AG20443 (cell line): Measurements from ENCODE around the gene NRXN3.

ENCODE experiments used
- DNase-seq: peaks from one replicate; pipeline ENCODE4 v3.0.0; 2012; ENCODE audit warnings: low spot score, mixed read lengths

The NRXN3 gene

GRCh38 chr14:79698298-79698711, 1528.1 kb downstream of the NRXN3 start:
- no peak for DNase-seq

GRCh38 chr14:79699206-79699605, 1529.0 kb downstream of the NRXN3 start:
- DNase-seq = no peak

DNA sequence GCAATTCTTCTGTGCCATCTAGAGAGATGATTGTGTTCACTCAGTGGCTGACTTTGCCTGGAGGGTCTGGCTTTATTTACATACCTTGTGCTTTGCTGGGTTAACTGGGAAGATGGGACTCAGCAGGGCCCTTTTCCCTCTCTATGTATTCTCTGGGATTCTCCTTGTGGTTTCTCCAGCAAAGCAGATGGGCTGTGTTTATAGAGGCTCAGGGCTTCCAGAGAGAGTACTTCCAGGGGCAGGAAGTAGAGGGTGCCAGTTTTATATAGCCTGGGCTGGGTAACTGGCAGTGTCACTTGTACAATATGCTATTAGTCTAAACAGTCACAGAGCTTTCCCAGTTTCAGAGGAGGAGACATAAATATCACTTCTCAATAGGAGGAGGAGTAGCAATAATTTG, 1531.2 kb downstream of the NRXN3 start:
- no peak for DNase-seq

DNA sequence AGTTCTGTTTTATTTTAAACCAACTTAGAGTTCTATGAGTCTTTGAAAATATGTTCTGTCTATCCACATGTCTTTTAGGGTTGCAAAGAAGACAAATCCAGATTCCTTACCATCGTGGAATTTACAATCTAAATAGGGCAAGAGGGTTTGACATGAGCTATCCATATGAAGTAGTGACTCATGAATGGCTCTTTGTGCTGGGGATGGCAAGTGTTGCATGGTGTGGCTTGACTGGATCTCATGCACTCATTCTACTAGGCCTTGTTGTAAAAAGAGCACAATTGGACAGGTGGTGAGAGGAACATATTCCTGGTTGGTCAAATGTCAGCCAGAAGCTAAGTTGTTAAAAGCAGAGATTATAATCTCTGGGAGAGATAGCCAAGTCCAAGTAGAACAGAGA, 1532.0 kb downstream of the NRXN3 start:
- no peak for DNase-seq

DNA sequence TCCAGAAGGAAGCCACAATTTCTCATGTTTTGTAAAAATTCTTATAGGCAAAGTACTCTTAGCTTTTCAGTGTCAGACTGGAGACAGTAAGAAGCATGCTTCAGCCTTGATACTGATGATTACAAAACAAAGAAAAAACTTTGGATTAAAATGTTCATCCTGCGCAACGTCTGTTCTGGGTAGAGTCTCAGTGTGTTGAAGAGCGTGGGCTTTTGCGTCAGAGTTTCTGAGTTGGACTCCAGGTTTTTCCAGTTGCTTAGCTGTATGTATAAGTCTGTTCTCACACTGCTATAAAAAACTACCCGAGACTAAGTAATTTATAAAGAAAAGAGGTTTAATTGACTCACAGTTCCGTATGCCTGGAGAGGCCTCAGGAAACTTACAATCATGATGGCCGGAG, 1533.0 kb downstream of the NRXN3 start:
- DNase-seq = no peak

GRCh38 chr14:79704041-79704807, 1534.1 kb downstream of the NRXN3 start:
- DNase-seq = no peak

- DNase-seq = no peak
These were observed 1535.1 kb downstream of the NRXN3 start for GRCh38 chr14:79705126-79705894.

DNA sequence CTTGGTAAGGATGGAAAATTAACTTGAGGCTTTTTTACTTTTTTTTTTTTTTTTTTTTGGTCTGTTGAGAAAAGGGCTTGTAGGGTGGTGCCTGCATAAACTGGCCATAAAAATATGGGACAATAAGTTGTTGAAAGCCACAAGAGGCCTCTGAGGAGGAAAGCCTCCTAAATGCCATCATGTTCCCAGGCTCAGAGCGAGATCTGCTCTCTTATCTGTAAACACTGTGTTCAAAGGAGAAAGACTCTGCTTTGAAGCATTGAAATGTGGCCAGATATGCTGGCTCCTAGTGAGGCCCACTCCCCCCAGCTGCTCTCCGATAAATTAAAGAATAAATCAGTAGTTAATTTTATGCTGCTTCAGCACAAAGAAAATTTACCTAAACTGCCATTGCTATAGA, 1536.2 kb downstream of the NRXN3 start:
- DNase-seq = no peak

DNA sequence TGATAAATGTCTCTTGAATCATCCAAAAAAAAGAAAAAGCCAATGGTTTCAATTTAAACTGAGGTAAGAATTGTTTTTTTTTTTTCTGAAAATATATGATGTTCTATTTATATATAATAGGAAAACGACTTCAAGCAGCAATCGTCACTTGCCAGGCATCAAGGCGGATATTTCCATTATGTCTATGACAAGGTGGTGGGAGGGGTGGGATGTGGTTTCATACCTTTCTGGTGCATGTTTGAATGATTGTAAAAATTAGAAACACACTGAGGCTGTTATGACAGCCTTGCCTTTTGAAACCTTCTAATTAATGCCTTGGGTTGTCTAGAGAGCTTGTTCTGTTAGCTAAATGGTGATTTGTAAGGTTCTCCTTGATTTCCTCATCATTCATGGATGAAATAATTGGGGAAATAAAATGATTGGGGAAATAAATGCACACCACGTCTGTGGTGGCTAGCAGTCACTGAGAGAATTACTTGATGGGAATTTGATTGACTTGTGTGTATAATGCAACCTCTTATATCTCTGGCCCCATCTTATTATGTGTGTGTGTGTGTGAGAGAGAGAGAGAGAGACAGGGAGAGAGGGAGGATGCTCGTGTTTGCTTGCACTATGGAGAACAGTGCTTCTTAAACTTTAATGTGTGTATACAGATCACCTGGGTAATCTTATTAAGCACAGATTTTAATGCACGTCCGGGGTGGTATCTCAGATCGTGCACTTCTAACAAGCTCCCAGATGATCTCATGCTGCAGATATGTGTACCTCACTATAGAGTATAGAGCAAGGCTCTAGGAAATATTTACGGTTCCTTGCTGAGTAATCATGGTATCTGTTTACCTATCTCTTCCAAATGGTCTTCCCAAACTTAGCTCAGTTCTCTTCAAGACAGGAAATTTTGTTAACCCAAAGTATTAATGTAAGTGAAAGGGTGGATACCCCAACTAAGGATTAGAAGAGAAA, 1538.5 kb downstream of the NRXN3 start:
- no peak for DNase-seq

- no peak for DNase-seq
These were observed 1539.4 kb downstream of the NRXN3 start for GRCh38 chr14:79709573-79709972.

GRCh38 chr14:79712302-79712950, 1542.3 kb downstream of the NRXN3 start:
- DNase-seq = no peak

DNA sequence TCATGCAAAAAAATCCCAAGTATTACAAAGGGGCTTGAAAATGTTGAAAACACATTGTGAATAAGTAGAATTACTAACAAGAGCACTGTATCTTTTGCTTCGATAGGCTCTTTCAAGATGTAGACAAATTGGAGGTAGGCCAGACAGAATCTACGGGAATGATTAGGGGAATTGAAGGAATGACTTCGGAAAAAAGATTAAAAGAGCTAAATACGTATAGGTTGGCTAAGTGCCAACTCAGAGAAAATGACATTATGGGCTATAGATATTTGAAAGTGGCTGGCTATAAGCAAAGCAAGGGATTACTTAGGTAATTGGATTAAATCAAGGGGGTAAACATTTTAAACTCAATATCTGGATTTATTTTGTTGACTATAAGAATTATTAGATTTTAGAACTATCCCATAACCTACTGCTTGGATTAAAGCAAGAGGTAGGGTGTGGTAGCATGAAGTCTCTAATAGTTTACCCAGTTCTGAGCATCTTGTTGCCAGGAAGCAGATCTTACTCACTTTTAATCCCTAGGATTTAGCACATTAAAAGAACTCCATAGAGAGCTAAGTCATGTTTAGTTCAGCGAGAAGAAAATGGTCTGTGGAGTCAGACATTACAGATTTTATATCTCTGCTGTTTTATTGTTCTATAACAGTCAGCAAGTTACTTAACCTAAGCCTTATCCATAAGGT, 1551.4 kb downstream of the NRXN3 start:
- DNase-seq = no peak

DNA sequence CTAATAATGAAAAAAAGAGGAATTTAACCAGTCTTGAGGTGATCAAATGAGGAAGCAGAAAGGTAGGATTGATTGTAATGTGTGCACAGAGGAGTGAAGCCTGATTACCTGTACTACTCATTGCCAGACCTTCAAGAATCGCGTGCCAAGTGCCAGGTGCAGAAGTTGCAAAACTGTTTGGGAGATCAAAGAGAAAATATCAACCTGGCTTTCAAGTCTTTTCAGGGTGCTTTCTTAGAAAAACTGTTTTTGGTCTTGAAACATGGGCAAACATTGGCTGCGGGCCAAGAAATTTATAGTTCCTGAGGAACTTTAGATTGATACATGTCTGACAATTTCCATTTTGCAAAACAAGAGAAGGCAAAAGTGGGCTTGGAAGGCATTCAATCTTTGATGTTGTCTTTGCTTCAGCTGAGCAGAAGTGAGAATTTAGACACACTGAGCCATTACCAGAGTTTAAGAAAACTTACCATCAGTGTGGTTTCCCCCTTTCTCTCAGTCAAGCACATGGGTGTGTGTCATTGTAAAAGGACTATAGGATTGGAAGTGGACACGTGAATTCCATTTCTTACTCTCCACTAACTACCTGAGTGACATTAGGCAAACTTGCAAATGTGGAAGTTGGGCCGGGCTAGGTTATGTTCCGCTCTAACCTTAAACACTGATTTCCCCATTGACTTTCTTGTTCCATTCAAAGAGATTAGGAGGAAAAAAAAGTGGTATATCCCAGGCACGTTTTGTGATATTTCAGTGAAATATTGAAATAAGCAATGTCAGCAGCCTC, 1555.0 kb downstream of the NRXN3 start:
- no peak for DNase-seq

GRCh38 chr14:79727900-79728299, 1557.7 kb downstream of the NRXN3 start:
- DNase-seq = no peak

GRCh38 chr14:79728331-79728730, 1558.2 kb downstream of the NRXN3 start:
- DNase-seq = no peak

- DNase-seq = no peak
These were observed 1559.6 kb downstream of the NRXN3 start for GRCh38 chr14:79729731-79730130.

- DNase-seq = no peak
These were observed 1560.0 kb downstream of the NRXN3 start for GRCh38 chr14:79730196-79730595.

GRCh38 chr14:79730953-79731352, 1560.8 kb downstream of the NRXN3 start:
- DNase-seq = no peak

DNA sequence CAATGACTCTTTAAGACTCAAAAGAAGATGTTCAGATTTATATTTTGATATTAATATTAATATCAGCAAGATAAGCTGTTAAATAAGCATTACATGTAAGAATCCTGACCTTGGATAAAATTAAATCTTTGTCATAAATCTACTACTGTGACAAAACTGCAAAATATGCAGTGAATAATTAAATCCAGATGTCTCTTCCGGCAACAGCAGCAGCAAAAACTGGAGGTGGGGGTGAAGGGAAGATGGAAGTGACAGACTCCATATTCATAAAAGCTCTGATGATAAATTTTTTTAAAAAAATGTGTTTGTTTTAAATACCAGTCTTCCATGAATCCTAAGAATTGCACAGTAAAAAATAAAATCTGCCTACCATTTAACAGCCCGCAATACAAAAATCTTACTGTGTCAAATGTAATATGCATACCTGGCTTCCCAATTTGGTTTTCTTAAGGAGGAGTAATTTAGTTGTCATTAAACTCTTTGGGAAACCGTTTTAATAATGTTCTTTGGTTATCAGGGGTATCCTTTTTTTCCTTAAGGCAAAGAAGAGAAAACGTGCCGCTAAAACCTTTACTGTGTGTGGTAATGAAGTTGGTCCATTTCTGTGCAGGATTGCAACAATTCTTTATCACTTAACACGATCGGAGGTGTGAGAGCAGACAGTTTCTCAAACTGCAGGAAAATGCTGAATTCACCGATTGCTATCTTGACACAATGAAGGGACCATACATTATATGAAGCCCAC, 1562.9 kb downstream of the NRXN3 start:
- DNase-seq = no peak

GRCh38 chr14:79734151-79734550, 1564.0 kb downstream of the NRXN3 start:
- no peak for DNase-seq
